Smooth muscle cell (in vitro differentiated cells): Measurements from ENCODE around the gene TRIM24. TPM values are rescaled to one million over a fixed set of nuclear protein-coding genes. Genes with fewer than 3 reads are reported as not detected.

Experiments
- DNase-seq: peaks from one replicate; lab custom pipeline; 2025; ENCODE audit not compliant: unreplicated experiment; lab: John Stamatoyannopoulos, UW
- H2AFZ ChIP-seq: fragments of 200-600 bp; sonication (generic); 2 replicates; pipeline ENCODE4 v1.6.0; 2016; ENCODE audit warnings: antibody characterized with exemption, low read depth, mild to moderate bottlenecking
- H3F3A ChIP-seq: fragments of 200-600 bp; sonication (generic); 2 replicates; pipeline ENCODE4 v1.6.0; 2017; ENCODE audit warnings: antibody characterized with exemption, low read depth
- H3K27ac ChIP-seq: fragments of 200-600 bp; sonication (generic); 2 replicates; pipeline ENCODE4 v1.5.1; 2016; ENCODE audit warnings: low read depth, mild to moderate bottlenecking
- H3K27me3 ChIP-seq: fragments of 200-600 bp; sonication (generic); 2 replicates; pipeline ENCODE4 v1.6.1; 2016; ENCODE audit warnings: low read depth, mild to moderate bottlenecking
- H3K36me3 ChIP-seq: fragments of 200-600 bp; sonication (generic); 2 replicates; pipeline ENCODE4 v1.5.1; 2016; ENCODE audit warnings: low read depth
- H3K4me1 ChIP-seq: fragments of 200-600 bp; sonication (generic); 2 replicates; pipeline ENCODE4 v1.5.1; 2016; ENCODE audit warnings: low read depth
- H3K4me2 ChIP-seq: fragments of 200-600 bp; sonication (generic); 2 replicates; pipeline ENCODE4 v1.6.0; 2016; ENCODE audit warnings: mild to moderate bottlenecking
- H3K4me3 ChIP-seq: fragments of 200-600 bp; sonication (generic); 2 replicates; pipeline ENCODE4 v1.5.1; 2016; ENCODE audit warnings: mild to moderate bottlenecking
- H3K79me2 ChIP-seq: fragments of 200-600 bp; sonication (generic); 2 replicates; pipeline ENCODE4 v1.6.0; 2016; ENCODE audit warnings: low read depth, mild to moderate bottlenecking
- H3K9ac ChIP-seq: fragments of 200-600 bp; sonication (generic); 2 replicates; pipeline ENCODE4 v1.6.0; 2016; ENCODE audit warnings: low read depth
- H3K9me3 ChIP-seq: fragments of 200-600 bp; sonication (generic); replicated peaks from 2 replicates; pipeline ENCODE4 v1.5.1; 2016; ENCODE audit warnings: low read depth
- H4K20me1 ChIP-seq: fragments of 200-600 bp; sonication (generic); 2 replicates; pipeline ENCODE4 v1.6.0; 2016; ENCODE audit warnings: low read depth
- WGBS: methylation state at CpG from one replicate; pipeline ENCODE4 v1.1.7; 2016; ENCODE audit warnings: low lambda C conversion rate; 5-methylcytosine and 5-hydroxymethylcytosine counted together
- polyA plus RNA-seq: library from polyadenylated mRNA; unstranded; fragments of >200 nt; fragmentation: Nextera tagmentation; extraction: Ambion mirVana; gene quantifications from 2 replicates; pipeline ENCODE4 v1.2.1, GENCODE V29; 2016
- total RNA-seq: library from RNA; depleted of rRNA; stranded (reverse); fragments of >200 nt; gene quantifications from 2 replicates; pipeline ENCODE4 v1.2.3, GENCODE V29; 2014
- TF ChIP-seq, protein P1 (sequence below): fragments of 200-600 bp; sonication (generic); IDR thresholded peaks from 2 replicates; pipeline ENCODE4 v1.5.1; 2017; ENCODE audit warnings: borderline replicate concordance, mild to moderate bottlenecking, antibody characterized with exemption; ENCODE audit not compliant: insufficient read depth, poor library complexity, severe bottlenecking

Gene TRIM24
- total and polyA plus RNA-seq, 2 experiments from 2014 or later: 24.9 to 60.7 TPM

- peaks cover 54% of the 10 kb centered on the region for H3K36me3 ChIP-seq
- TF ChIP-seq, protein P1, sequence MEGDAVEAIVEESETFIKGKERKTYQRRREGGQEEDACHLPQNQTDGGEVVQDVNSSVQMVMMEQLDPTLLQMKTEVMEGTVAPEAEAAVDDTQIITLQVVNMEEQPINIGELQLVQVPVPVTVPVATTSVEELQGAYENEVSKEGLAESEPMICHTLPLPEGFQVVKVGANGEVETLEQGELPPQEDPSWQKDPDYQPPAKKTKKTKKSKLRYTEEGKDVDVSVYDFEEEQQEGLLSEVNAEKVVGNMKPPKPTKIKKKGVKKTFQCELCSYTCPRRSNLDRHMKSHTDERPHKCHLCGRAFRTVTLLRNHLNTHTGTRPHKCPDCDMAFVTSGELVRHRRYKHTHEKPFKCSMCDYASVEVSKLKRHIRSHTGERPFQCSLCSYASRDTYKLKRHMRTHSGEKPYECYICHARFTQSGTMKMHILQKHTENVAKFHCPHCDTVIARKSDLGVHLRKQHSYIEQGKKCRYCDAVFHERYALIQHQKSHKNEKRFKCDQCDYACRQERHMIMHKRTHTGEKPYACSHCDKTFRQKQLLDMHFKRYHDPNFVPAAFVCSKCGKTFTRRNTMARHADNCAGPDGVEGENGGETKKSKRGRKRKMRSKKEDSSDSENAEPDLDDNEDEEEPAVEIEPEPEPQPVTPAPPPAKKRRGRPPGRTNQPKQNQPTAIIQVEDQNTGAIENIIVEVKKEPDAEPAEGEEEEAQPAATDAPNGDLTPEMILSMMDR: no peak
- 95% methylated on average over 2 of the region's 2 CpGs for WGBS
- no peak overlapping the region for H3K27ac ChIP-seq
- peaks cover under 1% of the 10 kb centered on the region for H3K79me2 ChIP-seq
- H3F3A ChIP-seq: peaks cover 18% of the 10 kb centered on the region
- no peak overlapping the region for H2AFZ ChIP-seq
- no peaks in the 10 kb centered on the region for H4K20me1 ChIP-seq
- H3K4me1 ChIP-seq: no peaks in the 10 kb centered on the region
- H3K9me3 ChIP-seq: no peaks in the 10 kb centered on the region
- no peaks in the 10 kb centered on the region for H3K27me3 ChIP-seq
- H3K9ac ChIP-seq: no peak overlapping the region
- H3K4me2 ChIP-seq: no peak overlapping the region
- no peak overlapping the region for H3K4me3 ChIP-seq
- no peak for DNase-seq
Measured at GRCh38 chr7:138568655-138569054, 108.6 kb downstream of the TRIM24 start.

- Histone ChIP-seq H3K4me3 (no peak overlapping the region), H2AFZ (no peak overlapping the region), H3K27me3 (no peaks in the 10 kb centered on the region), H3K4me1 (no peaks in the 10 kb centered on the region), H4K20me1 (no peaks in the 10 kb centered on the region), H3K36me3 (peaks cover 56% of the 10 kb centered on the region), H3F3A (peaks cover 18% of the 10 kb centered on the region), H3K27ac (no peak overlapping the region), H3K79me2 (peaks cover 7% of the 10 kb centered on the region), H3K9ac (no peak overlapping the region), H3K9me3 (no peaks in the 10 kb centered on the region), H3K4me2 (no peak overlapping the region)
- no peak for DNase-seq
- TF ChIP-seq, protein P1: no peak
- 98% methylated on average over 3 of the region's 3 CpGs for WGBS
Measured at GRCh38 chr7:138569418-138569817, 109.4 kb downstream of the TRIM24 start.

DNA sequence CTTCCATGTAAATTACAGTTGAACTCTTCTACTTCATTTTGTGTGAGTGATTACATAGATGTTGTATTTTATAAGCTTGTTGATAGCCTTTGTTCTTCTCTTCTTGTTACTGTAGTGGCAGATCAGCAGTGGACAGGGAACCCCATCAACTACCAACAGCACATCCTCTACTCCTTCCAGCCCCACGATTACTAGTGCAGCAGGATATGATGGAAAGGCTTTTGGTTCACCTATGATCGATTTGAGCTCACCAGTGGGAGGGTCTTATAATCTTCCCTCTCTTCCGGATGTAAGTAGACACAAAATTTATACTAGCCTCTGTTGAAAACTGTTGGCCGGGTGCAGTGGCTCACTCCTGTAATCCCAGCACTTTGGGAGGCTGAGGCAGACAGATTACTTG is 110.7 kb downstream of the TRIM24 start:
- Histone ChIP-seq H2AFZ (no peak overlapping the region), H3K79me2 (peaks cover 7% of the 10 kb centered on the region), H3K27me3 (no peaks in the 10 kb centered on the region), H3K27ac (no peak overlapping the region), H3K9me3 (no peaks in the 10 kb centered on the region), H3K4me2 (no peak overlapping the region), H3K4me3 (no peak overlapping the region), H4K20me1 (no peaks in the 10 kb centered on the region), H3F3A (peaks cover 10% of the 10 kb centered on the region), H3K36me3 (peaks cover 55% of the 10 kb centered on the region), H3K9ac (no peak overlapping the region), H3K4me1 (no peaks in the 10 kb centered on the region)
- 99% methylated on average over 4 of the region's 4 CpGs for WGBS
- TF ChIP-seq, protein P1: no peak
- no peak for DNase-seq

DNA sequence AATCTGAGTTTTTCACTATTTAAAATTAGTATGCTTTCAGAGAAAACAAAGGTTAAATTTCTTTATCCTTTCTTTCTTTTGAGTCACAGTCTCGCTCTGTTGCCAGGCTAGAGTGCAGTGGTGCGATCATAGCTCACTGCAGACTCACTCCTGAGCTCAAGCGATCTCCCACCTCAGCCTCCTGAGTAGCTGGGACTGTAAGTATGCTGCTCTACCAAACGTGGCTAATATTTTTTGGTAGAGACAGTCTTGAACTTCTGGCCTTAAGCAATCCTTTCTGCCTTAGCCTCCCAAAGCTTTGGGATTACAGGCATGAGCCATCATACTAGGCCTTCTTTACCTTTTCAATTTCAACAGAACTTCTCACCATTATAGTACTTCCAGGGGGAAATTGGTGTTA is 113.7 kb downstream of the TRIM24 start:
- no peaks in the 10 kb centered on the region for H3K9me3 ChIP-seq
- 85% methylated on average over 4 of the region's 4 CpGs for WGBS
- TF ChIP-seq, protein P1: no peak
- H3K27ac ChIP-seq: no peak overlapping the region
- no peaks in the 10 kb centered on the region for H3K27me3 ChIP-seq
- H3K36me3 ChIP-seq: peaks cover 53% of the 10 kb centered on the region
- peaks cover 7% of the 10 kb centered on the region for H3F3A ChIP-seq
- no peak overlapping the region for H3K9ac ChIP-seq
- no peaks in the 10 kb centered on the region for H4K20me1 ChIP-seq
- H3K4me2 ChIP-seq: no peak overlapping the region
- no peak for DNase-seq
- H2AFZ ChIP-seq: no peak overlapping the region
- no peaks in the 10 kb centered on the region for H3K4me1 ChIP-seq
- peaks cover 7% of the 10 kb centered on the region for H3K79me2 ChIP-seq
- no peak overlapping the region for H3K4me3 ChIP-seq
